ENCODE measurements around the gene CPA2. TPM values are rescaled to one million over a fixed set of nuclear protein-coding genes. Genes with fewer than 3 reads are reported as not detected.

CPA2 gene
- total RNA-seq, 2 experiments from 2014 or later, result not detected

DNA sequence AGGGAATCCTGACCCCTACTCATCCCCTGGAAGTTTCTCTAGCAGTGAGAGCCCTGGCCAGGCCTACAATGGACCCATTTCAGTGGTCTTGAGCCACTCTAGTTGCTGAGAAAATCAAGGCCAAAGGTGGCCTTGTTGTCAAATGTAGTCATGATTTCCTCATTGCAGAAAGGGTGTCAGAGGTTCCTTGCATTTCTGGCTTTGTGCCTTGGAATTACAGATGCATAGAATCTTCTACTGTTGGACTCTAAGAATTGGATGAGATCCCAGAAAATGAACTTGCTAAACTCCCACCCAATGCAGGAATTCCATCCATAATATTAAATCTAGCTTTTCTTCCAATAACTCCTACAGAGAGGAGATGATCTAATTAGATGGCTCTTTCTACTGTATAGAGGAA lies 12.2 kb downstream of the CPA2 start:
- peaks cover 7% of the 10 kb centered on the region for H3K27me3 Mint-ChIP-seq
- DNase-seq, result no peak
- no peaks in the 10 kb centered on the region for H3K36me3 Mint-ChIP-seq (ENCODE audit: low read depth)
- H3K4me3 Mint-ChIP-seq, result no peak overlapping the region
- H3K27ac Mint-ChIP-seq, result no peak overlapping the region
- no peaks in the 10 kb centered on the region for H3K9me3 Mint-ChIP-seq
- peaks cover 10% of the 10 kb centered on the region for H3K4me1 Mint-ChIP-seq
- POLR2A ChIA-PET, result no interaction called here
- CTCF ChIA-PET, result no interaction called here

DNA sequence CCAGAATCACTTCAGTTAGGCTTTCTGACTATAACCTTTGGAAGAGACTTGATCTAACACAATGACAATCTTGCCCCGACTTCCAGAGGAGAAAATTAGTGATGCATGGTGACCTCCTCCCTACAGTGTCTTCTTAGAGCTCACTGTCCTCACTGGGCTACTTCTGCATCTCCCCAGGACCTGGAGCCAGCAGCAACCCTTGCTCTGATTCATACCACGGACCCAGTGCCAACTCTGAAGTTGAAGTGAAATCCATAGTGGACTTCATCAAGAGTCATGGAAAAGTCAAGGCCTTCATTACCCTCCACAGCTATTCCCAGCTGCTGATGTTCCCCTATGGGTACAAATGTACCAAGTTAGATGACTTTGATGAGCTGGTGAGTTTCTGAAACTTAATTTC lies 12.6 kb downstream of the CPA2 start:
- CTCF ChIA-PET, result no interaction called here
- POLR2A ChIA-PET, result no interaction called here
- no peak for DNase-seq
- no peak overlapping the region for H3K4me3 Mint-ChIP-seq
- H3K9me3 Mint-ChIP-seq, result no peaks in the 10 kb centered on the region
- no peak overlapping the region for H3K27ac Mint-ChIP-seq
- H3K27me3 Mint-ChIP-seq, result peaks cover 4% of the 10 kb centered on the region
- peaks cover 10% of the 10 kb centered on the region for H3K4me1 Mint-ChIP-seq
- H3K36me3 Mint-ChIP-seq (ENCODE audit: low read depth), result no peaks in the 10 kb centered on the region

DNA sequence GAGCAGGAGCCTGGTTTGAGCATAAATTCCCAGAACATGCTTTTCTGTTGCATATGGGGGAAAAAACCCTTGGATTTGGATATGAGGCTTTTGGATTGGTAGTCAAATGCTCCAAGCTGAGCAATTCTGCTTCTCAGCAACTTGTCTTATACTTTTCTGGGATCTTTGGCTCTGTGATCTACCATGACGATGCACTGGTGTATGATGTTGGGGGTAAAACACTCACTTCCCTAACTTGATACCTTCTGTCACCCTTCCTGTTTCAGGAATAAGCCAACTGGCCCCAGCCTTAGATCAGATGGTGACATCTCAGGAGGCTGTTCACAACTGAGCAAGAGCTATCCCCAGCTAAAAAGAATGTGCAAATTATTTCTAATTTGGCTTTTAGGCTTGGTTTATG lies 13.2 kb downstream of the CPA2 start:
- POLR2A ChIA-PET, result no interaction called here
- CTCF ChIA-PET, result no interaction called here
- Mint-ChIP-seq H3K27me3 (peaks cover 3% of the 10 kb centered on the region), H3K4me3 (no peak overlapping the region), H3K36me3 (ENCODE audit: low read depth) (no peaks in the 10 kb centered on the region), H3K4me1 (peaks cover 10% of the 10 kb centered on the region), H3K27ac (no peak overlapping the region), H3K9me3 (no peaks in the 10 kb centered on the region)
- DNase-seq, result no peak

DNA sequence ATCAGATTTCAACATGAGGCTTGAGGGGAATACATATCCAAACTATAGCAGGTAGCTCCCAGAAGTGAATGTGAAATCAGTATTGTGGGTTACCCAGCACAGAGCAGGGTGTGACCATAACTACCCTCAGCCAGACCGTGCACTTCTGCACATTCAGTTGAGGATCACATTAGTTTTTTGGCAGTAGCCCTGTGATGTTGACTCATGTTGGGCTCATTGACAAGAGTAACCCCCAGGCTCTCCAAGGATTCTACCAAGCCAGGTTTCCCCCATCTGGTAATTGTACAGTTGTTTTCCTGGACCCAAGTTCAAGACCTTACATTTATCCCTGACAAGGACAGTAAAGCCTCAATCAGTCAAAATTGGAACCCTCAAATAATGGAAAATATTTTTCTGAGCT lies 14.6 kb downstream of the CPA2 start:
- H3K27ac Mint-ChIP-seq, result no peak overlapping the region
- DNase-seq, result no peak
- ChIA-PET CTCF (no interaction called here), POLR2A (no interaction called here)
- no peak overlapping the region for H3K4me3 Mint-ChIP-seq
- no peaks in the 10 kb centered on the region for H3K36me3 Mint-ChIP-seq (ENCODE audit: low read depth)
- H3K27me3 Mint-ChIP-seq, result peaks cover 3% of the 10 kb centered on the region
- H3K9me3 Mint-ChIP-seq, result no peaks in the 10 kb centered on the region
- H3K4me1 Mint-ChIP-seq, result peaks cover 8% of the 10 kb centered on the region

DNA sequence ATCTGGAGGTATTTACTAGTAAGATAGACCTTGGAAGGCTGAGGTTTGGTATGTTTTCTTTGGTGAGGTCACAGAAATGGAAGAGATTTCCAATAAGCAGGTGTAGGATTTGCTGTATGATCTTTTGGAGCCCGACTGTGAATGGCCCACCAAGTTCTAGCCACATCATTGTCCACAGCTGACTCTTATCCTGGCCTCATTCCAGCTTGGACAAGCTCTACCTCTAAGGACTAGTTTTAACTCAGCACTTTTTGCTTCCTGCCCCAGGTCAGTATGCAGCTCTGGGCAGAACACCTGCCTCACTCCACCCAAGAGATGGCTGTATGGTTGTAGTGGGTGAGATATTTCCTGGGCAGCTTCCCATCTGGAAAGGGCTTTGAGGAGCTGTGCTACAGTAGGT lies 20.2 kb downstream of the CPA2 start:
- POLR2A ChIA-PET, result no interaction called here
- Mint-ChIP-seq H3K9me3 (no peaks in the 10 kb centered on the region), H3K27ac (no peak overlapping the region), H3K36me3 (ENCODE audit: low read depth) (no peaks in the 10 kb centered on the region), H3K4me1 (no peaks in the 10 kb centered on the region), H3K27me3 (peaks cover 3% of the 10 kb centered on the region), H3K4me3 (no peak overlapping the region)
- CTCF ChIA-PET, result no interaction called here
- no peak for DNase-seq

DNA sequence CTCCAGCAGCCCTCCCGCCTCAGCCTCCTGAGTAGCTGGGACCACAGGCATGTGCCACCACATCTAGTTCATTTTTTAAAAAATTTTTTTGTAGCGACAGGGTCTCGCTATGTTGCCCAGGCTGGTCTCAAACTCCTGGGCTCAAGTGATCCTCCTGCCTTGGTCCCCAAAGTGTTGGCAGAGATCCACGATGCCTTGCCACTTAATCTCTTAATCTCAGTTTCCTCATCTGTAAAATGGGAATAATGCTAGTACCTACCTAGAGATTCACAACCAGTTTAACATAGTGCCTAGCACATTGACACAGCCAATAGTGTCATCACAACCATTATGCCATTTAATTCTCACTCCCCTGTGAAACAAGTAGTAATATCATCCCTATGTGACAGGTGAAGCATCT lies 21.5 kb downstream of the CPA2 start:
- H3K27ac Mint-ChIP-seq, result no peak overlapping the region
- no peaks in the 10 kb centered on the region for H3K9me3 Mint-ChIP-seq
- ChIA-PET CTCF (interaction anchor here (0.6 kb wide), 1 partner anchor 255 kb away, joined by 5 read pairs; no protein-coding TSS in a partner anchor), POLR2A (no interaction called here)
- DNase-seq, result no peak
- H3K27me3 Mint-ChIP-seq, result peaks cover 3% of the 10 kb centered on the region
- no peaks in the 10 kb centered on the region for H3K4me1 Mint-ChIP-seq
- no peak overlapping the region for H3K4me3 Mint-ChIP-seq
- H3K36me3 Mint-ChIP-seq (ENCODE audit: low read depth), result no peaks in the 10 kb centered on the region

DNA sequence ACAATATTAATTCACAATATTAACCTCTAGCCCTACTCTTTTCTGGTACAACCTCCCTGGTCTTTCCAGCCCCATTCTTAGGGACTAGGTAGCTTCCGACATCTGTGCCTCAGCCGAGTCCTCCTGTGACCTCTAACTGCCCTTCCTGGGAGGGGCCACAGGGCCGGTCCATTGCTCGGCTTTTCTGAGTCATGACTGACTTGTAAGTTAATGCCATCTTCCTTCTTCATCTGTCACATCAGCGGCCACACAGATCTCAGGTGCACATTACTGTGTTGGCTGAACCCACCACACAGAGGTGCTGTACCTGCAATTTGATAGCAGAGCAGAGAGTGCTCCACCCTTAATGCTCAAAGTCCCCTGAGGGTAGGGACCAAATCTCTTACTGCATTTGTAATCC lies 22.2 kb downstream of the CPA2 start:
- Mint-ChIP-seq H3K36me3 (ENCODE audit: low read depth) (no peaks in the 10 kb centered on the region), H3K9me3 (peaks cover 2% of the 10 kb centered on the region), H3K27me3 (peaks cover under 1% of the 10 kb centered on the region), H3K4me1 (no peaks in the 10 kb centered on the region), H3K27ac (no peak overlapping the region), H3K4me3 (no peak overlapping the region)
- DNase-seq, result no peak
- ChIA-PET POLR2A (no interaction called here), CTCF (no interaction called here)

DNA sequence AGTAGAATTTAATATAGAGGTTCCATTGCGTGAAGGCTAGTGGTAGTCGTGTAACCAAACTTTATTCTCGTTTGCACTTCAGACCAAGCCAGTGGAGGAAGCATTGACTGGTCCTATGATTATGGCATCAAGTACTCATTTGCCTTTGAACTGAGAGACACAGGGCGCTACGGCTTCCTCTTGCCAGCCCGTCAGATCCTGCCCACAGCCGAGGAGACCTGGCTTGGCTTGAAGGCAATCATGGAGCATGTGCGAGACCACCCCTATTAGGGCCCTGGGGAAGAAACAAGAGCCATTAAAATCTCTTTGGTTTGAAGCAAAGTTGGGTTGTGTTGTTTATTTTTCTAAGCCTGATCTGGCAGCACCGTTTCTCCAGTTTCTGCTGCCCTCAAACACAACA lies 22.8 kb downstream of the CPA2 start:
- POLR2A ChIA-PET, result no interaction called here
- Mint-ChIP-seq H3K27me3 (no peaks in the 10 kb centered on the region), H3K36me3 (ENCODE audit: low read depth) (no peaks in the 10 kb centered on the region), H3K4me1 (no peaks in the 10 kb centered on the region), H3K27ac (no peak overlapping the region), H3K4me3 (no peak overlapping the region), H3K9me3 (peaks cover 4% of the 10 kb centered on the region)
- CTCF ChIA-PET, result no interaction called here
- no peak for DNase-seq

DNA sequence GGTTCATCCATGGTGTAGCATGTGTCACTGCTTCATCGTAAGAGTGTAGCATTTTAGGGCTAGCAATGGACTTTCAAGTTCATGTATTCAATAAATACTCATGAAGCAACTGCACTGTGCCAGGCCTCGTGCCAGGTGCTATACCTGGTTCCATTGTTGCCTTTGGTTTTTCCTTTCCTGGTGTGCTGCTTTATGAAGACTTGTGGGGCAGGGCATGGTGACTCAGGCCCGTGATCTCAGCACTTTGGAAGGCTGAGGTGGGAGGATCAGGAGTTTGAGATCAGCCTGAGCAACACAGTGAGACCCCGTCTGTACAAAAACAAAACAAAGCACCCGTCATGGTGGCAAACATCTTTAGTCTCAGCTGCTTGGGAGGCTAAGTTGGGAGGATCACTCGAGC lies 24.1 kb downstream of the CPA2 start:
- Mint-ChIP-seq H3K27ac (no peak overlapping the region), H3K4me1 (no peaks in the 10 kb centered on the region), H3K36me3 (ENCODE audit: low read depth) (no peaks in the 10 kb centered on the region), H3K27me3 (no peaks in the 10 kb centered on the region), H3K4me3 (no peak overlapping the region), H3K9me3 (peaks cover 4% of the 10 kb centered on the region)
- POLR2A ChIA-PET, result no interaction called here
- no peak for DNase-seq
- CTCF ChIA-PET, result no interaction called here

DNA sequence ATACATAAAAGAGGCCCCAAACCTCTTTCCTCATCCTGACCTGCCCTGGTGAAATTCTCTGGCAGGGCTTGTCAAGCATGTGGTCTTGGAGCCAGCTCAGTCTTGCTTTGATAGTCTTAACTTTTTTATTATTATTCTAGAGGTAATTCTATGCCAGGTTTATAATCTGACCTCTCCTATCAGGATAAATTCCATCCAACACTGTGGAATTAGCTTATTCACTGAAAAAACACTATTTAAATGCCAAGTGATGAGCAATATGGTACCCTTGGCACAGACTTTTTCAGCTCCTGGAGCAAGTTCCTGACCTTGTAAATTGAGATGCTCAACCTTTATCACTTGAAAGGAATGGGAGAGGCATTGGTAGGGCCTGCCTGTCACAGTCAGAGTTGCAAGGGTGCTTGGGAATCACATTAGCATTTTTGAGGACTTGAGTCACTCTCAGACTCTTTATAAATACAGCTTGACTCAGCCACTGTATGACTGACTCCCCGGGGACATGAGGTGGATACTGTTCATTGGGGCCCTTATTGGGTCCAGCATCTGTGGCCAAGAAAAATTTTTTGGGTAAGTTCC lies 26.1 kb downstream of the CPA2 start, which contains the start of gene CPA4:
TSS of gene CPA4 (plus strand) at position 480 of the 576 bp plus-strand sequence. CDS start at position 500, 20 bp downstream.
- no peak within 1 kb of the TSS for H3K27ac Mint-ChIP-seq
- no peaks in the 10 kb centered on the region for H3K27me3 Mint-ChIP-seq
- ChIA-PET CTCF (no interaction called here), POLR2A (no interaction called here)
- H3K9me3 Mint-ChIP-seq, result peaks cover 4% of the 10 kb centered on the region
- no peaks in the 10 kb centered on the region for H3K4me1 Mint-ChIP-seq
- H3K36me3 Mint-ChIP-seq (ENCODE audit: low read depth), result no peaks in the 10 kb centered on the region
- DNase-seq, result no peak
- no peak within 1 kb of the TSS for H3K4me3 Mint-ChIP-seq

DNA sequence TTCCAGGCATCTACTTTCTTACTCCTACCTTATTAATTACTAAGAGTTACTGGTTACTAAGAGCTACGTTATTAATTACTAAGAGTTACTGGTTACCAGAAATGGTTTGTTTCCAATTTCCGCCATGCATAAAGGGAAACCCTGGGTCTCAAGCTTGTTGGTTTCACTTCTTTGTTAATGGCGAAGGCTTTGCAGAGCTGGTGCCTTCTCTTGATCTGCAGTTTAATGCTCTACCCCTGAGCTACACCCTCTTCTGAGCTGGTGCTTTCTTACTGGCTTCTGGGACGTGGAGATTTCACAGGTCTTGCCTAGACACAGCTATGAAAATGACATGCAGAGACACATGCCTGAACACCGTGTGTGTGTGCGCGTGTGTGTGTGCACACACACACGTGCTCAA lies 26.9 kb downstream of the CPA2 start:
- H3K27ac Mint-ChIP-seq, result no peak overlapping the region
- DNase-seq, result no peak
- peaks cover 4% of the 10 kb centered on the region for H3K9me3 Mint-ChIP-seq
- no peaks in the 10 kb centered on the region for H3K27me3 Mint-ChIP-seq
- H3K4me1 Mint-ChIP-seq, result no peaks in the 10 kb centered on the region
- no peak overlapping the region for H3K4me3 Mint-ChIP-seq
- CTCF ChIA-PET, result no interaction called here
- POLR2A ChIA-PET, result no interaction called here
- H3K36me3 Mint-ChIP-seq (ENCODE audit: low read depth), result no peaks in the 10 kb centered on the region

DNA sequence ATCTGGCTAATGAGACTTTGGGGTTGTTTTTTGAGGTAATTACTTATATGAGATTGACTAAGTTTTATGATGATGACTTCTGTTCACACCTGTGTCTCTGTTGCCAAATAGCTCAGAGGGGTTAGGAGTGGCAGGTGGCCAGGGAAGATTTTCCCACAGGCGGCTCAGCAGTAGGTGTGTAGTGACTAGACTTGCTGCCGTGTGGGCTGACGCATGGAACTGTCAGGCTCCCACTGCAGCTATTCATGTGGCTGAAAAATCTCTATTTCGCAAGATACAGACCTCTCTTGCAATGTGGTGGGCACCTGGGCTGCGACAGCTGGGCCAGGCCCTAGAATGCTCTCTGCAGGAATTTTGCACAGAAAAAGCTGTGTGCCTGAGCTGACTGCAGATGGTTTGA lies 27.7 kb downstream of the CPA2 start:
- H3K36me3 Mint-ChIP-seq (ENCODE audit: low read depth), result no peaks in the 10 kb centered on the region
- POLR2A ChIA-PET, result no interaction called here
- DNase-seq, result no peak
- H3K9me3 Mint-ChIP-seq, result peaks cover 4% of the 10 kb centered on the region
- H3K4me3 Mint-ChIP-seq, result no peak overlapping the region
- H3K27ac Mint-ChIP-seq, result no peak overlapping the region
- no peaks in the 10 kb centered on the region for H3K27me3 Mint-ChIP-seq
- CTCF ChIA-PET, result no interaction called here
- no peaks in the 10 kb centered on the region for H3K4me1 Mint-ChIP-seq

DNA sequence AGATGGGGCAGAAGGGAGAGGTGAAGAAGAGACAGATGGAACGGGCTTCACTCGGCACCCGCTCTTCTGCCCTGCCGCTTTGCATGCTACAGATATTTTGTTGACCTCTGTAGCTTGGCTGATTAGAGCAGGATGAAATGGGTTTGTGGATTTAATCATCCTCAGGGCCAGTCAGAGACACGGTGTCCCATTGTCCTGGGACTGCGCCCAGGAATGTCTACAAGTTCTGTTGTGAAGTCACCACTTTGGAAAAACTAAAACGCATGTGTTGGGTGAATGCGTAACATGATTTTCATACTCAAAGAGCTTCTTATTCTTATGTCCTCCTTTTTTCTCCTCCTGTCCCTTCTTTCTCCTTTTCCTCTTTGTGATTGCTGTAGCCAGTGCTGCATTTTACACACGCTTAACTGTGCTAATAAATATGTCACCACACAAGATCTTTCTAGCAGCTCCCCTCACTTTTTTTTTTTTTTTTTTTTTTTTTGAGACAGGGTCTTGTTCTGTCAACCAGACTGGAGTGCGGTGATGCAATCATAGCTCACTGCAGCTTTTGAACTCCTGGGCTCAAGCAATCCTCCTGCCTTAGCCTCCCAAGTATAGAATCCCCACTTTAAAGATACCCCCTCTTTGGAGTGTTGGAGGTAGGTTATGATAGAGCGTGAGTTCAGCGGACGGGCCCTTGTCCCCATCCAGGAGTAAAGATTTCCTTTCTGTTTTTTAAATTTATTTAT lies 29.7 kb downstream of the CPA2 start:
- Mint-ChIP-seq H3K4me3 (no peak overlapping the region), H3K27ac (no peak overlapping the region), H3K36me3 (ENCODE audit: low read depth) (no peaks in the 10 kb centered on the region), H3K27me3 (peaks cover 7% of the 10 kb centered on the region), H3K9me3 (peaks cover 4% of the 10 kb centered on the region), H3K4me1 (no peaks in the 10 kb centered on the region)
- DNase-seq, result no peak
- ChIA-PET CTCF (no interaction called here), POLR2A (no interaction called here)
